HG03442 (cell line): ENCODE data around the gene EXOSC2.
A peak's percentile ranks its signal among the peaks of the same experiment; 100 is the strongest.
"Not testable (repeated sequence)": the region's sequence is repeated elsewhere in the genome, so short reads cannot be mapped to it uniquely, and the experiment has no call there.

Experiments used
- ATAC-seq: cut with Tn5 transposase; IDR thresholded peaks from one replicate; pipeline ENCODE4 v1.9.1; 2021; ENCODE audit warnings: mild to moderate bottlenecking, moderate library complexity; ENCODE audit not compliant: unreplicated experiment

Gene EXOSC2

GRCh38 chr9:130666393-130667119 is 27.0 kb upstream of the EXOSC2 start:
- ATAC-seq, result no peak

- no peak for ATAC-seq
Observed at GRCh38 chr9:130667120-130667435, 26.5 kb upstream of the EXOSC2 start.

- ATAC-seq, result no peak
Observed at GRCh38 chr9:130668196-130668595, 25.4 kb upstream of the EXOSC2 start.

GRCh38 chr9:130668659-130669058 is 24.9 kb upstream of the EXOSC2 start:
- no peak for ATAC-seq

- ATAC-seq, result no peak
Observed at GRCh38 chr9:130669965-130670364, 23.6 kb upstream of the EXOSC2 start.

- no peak for ATAC-seq
Observed at GRCh38 chr9:130670644-130671043, 22.9 kb upstream of the EXOSC2 start.

- ATAC-seq, result no peak
Observed at GRCh38 chr9:130672466-130672865, 21.1 kb upstream of the EXOSC2 start.

- ATAC-seq, result no peak
Observed at GRCh38 chr9:130672933-130673615, 20.5 kb upstream of the EXOSC2 start.

- ATAC-seq, result no peak
Observed at GRCh38 chr9:130675396-130675795, 18.2 kb upstream of the EXOSC2 start.

GRCh38 chr9:130677252-130677651 is 16.3 kb upstream of the EXOSC2 start:
- no peak for ATAC-seq

GRCh38 chr9:130680836-130681768 is 12.5 kb upstream of the EXOSC2 start:
- ATAC-seq, result peak; percentile 43

- ATAC-seq, result peak; percentile 25
Observed at GRCh38 chr9:130681769-130682420, 11.7 kb upstream of the EXOSC2 start.

GRCh38 chr9:130682421-130683121 is 11.0 kb upstream of the EXOSC2 start:
- ATAC-seq, result no peak

GRCh38 chr9:130685104-130685503 is 8.5 kb upstream of the EXOSC2 start:
- no peak for ATAC-seq

- ATAC-seq, result not testable (repeated sequence)
Observed at GRCh38 chr9:130685945-130686344, 7.6 kb upstream of the EXOSC2 start.

GRCh38 chr9:130687615-130688014 is 6.0 kb upstream of the EXOSC2 start:
- ATAC-seq, result no peak

GRCh38 chr9:130688072-130688471 is 5.5 kb upstream of the EXOSC2 start:
- no peak for ATAC-seq

GRCh38 chr9:130689572-130689936 is 4.0 kb upstream of the EXOSC2 start:
- ATAC-seq, result no peak

GRCh38 chr9:130689937-130690700 is 3.5 kb upstream of the EXOSC2 start:
- no peak for ATAC-seq

GRCh38 chr9:130692321-130692720 is 1.3 kb upstream of the EXOSC2 start:
- ATAC-seq, result no peak
